HepG2 (cell line): ENCODE data around the gene CLASP1. TPM values are rescaled to one million over a fixed set of nuclear protein-coding genes. Genes with fewer than 3 reads are reported as not detected.

ENCODE experiments used
- ATAC-seq: fragments of 200-7000 bp; cut with Tn5 transposase; 3 replicates; pipeline ENCODE4 v1.9.1; 2020; ENCODE audit warnings: mild to moderate bottlenecking, moderate library complexity
- BruUV-seq: library from RNA; stranded (reverse); fragments of 400-500 nt; replicated peaks from 2 replicates; lab custom pipeline; 2021; lab: Mats Ljungman, UMichigan
- CTCF ChIA-PET: fragments of 300-600 bp; formaldehyde crosslinking; extraction: SDS; loops from one replicate; lab custom pipeline; 2021; ENCODE audit warnings: low total read pairs, inconsistent platforms, low intra/inter-chr PET ratio; lab: Yijun Ruan, JAX
- POLR2A ChIA-PET: fragments of 350-600 bp; sonication (Branson Sonifier 250); formaldehyde crosslinking; loops from one replicate; lab custom pipeline; 2020; ENCODE audit warnings: antibody characterized with exemption, inconsistent platforms; lab: Yijun Ruan, JAX
- DNase-seq: peaks from one replicate; pipeline ENCODE4 v3.0.0-alpha.2; 2015; ENCODE audit warnings: low spot score
- FAIRE-seq: peaks from 3 replicates; lab custom pipeline; 2011; peaks lifted over from hg19 to GRCh38; lab: Jason Lieb, UNC
- H2AFZ ChIP-seq: one replicate; pipeline ENCODE4 v1.6.1; 2011; ENCODE audit warnings: low read length, inconsistent platforms
- H3K27ac ChIP-seq: fragments of 300-600 bp; 3 replicates; pipeline ENCODE4 v1.8.0; 2011; ENCODE audit warnings: mixed run types, mild to moderate bottlenecking, mixed read lengths, low read length, inconsistent platforms; ENCODE audit not compliant: insufficient read depth; ENCODE audit errors: extremely low read length
- H3K27me3 ChIP-seq, 2 experiments: fragments of 200-600 bp in 1 of 2; 2 replicates in 1 of 2; 3 replicates in 1 of 2; pipeline versions ENCODE4 v1.6.0 to v1.8.0; 2011; ENCODE audit warnings: low read length in 2 of 2, mild to moderate bottlenecking in 2 of 2, moderate library complexity in 2 of 2, inconsistent platforms in 1 of 2; ENCODE audit not compliant: insufficient read depth in 2 of 2, control insufficient read depth in 1 of 2
- H3K36me3 ChIP-seq, 2 experiments: fragments of 200-600 bp in 1 of 2; replicated peaks in 1 of 2; 2 replicates in 1 of 2; 3 replicates in 1 of 2; pipeline versions ENCODE4 v1.5.1 to v1.8.0; 2011; ENCODE audit warnings: low read length in 2 of 2, inconsistent platforms in 1 of 2; ENCODE audit not compliant: insufficient read depth in 2 of 2, control insufficient read depth in 1 of 2
- H3K4me1 ChIP-seq: 2 replicates; pipeline ENCODE4 v1.5.1; 2012; ENCODE audit warnings: low read length, inconsistent platforms; ENCODE audit not compliant: insufficient read depth
- H3K4me2 ChIP-seq: 2 replicates; pipeline ENCODE4 v1.6.0; 2011; ENCODE audit warnings: low read depth, low read length, inconsistent platforms
- H3K4me3 ChIP-seq, 3 experiments: fragments of 200-600 bp in 1 of 3; sonication (generic), shearing (Covaris generic) in 1 of 3; replicated peaks in 1 of 3; 2 replicates each; pipeline ENCODE4 v1.5.1; 2011 to 2016; ENCODE audit warnings: low read length in 3 of 3, inconsistent platforms in 2 of 3, low read depth in 2 of 3, mild to moderate bottlenecking in 2 of 3, control low read depth in 1 of 3, mixed read lengths in 1 of 3; ENCODE audit not compliant: insufficient read depth in 1 of 3
- H3K79me2 ChIP-seq: one replicate; pipeline ENCODE4 v1.6.1; 2011; ENCODE audit warnings: low read length, inconsistent platforms; ENCODE audit not compliant: insufficient read depth
- H3K9ac ChIP-seq: 2 replicates; pipeline ENCODE4 v1.6.0; 2011; ENCODE audit warnings: mild to moderate bottlenecking, low read depth, low read length, inconsistent platforms; ENCODE audit not compliant: insufficient read depth
- H3K9me3 ChIP-seq: 2 replicates; pipeline ENCODE4 v1.5.1; 2012; ENCODE audit warnings: mild to moderate bottlenecking, low read length
- H4K20me1 ChIP-seq: 2 replicates; pipeline ENCODE4 v1.6.0; 2011; ENCODE audit warnings: inconsistent platforms, mild to moderate bottlenecking, low read length, moderate library complexity; ENCODE audit not compliant: insufficient read depth
- FOXA3 ChIP-seq: IDR thresholded peaks from 2 replicates; pipeline ENCODE4 v1.6.1; 2016; ENCODE audit warnings: missing genetic modification reagents, missing compliant biosample characterization
- KLF9 ChIP-seq: IDR thresholded peaks from 2 replicates; pipeline ENCODE4 v1.6.1; 2016; ENCODE audit warnings: low read depth
- NFATC3 ChIP-seq: sonication (generic); formaldehyde crosslinking; IDR thresholded peaks from 2 replicates; pipeline ENCODE4 v1.5.1; 2020; ENCODE audit warnings: mild to moderate bottlenecking, missing genetic modification reagents
- NFIB ChIP-seq: sonication (generic); formaldehyde crosslinking; IDR thresholded peaks from 2 replicates; pipeline ENCODE4 v1.9.0; 2021; ENCODE audit warnings: missing genetic modification reagents, mild to moderate bottlenecking, borderline replicate concordance
- RBM22 ChIP-seq: fragments of 200-400 bp; formaldehyde crosslinking; optimal IDR thresholded peaks from 2 replicates; pipeline ENCODE3; 2017; ENCODE audit warnings: mild to moderate bottlenecking, low read length, moderate library complexity
- ZFX ChIP-seq: sonication (generic); formaldehyde crosslinking; IDR thresholded peaks from 2 replicates; pipeline ENCODE4 v1.4.0; 2020; ENCODE audit warnings: mild to moderate bottlenecking, low read depth, missing genetic modification reagents, moderate library complexity
- ZNF264 ChIP-seq: sonication (generic); formaldehyde crosslinking; IDR thresholded peaks from 2 replicates; pipeline ENCODE4 v1.4.0; 2020; ENCODE audit warnings: missing genetic modification reagents
- ZNF614 ChIP-seq: IDR thresholded peaks from 2 replicates; pipeline ENCODE4 v1.6.1; 2018; ENCODE audit warnings: missing biosample characterization, missing genetic modification reagents, inconsistent platforms, borderline replicate concordance
- ZNF703 ChIP-seq: sonication (generic); formaldehyde crosslinking; IDR thresholded peaks from 2 replicates; pipeline ENCODE4 v1.5.1; 2020; ENCODE audit warnings: missing genetic modification reagents, mild to moderate bottlenecking, moderate library complexity, borderline replicate concordance
- ZSCAN29 ChIP-seq: sonication (generic); formaldehyde crosslinking; conservative IDR thresholded peaks from 2 replicates; pipeline ENCODE4 v1.4.0; 2020; ENCODE audit warnings: mild to moderate bottlenecking, missing genetic modification reagents
- WGBS: methylation state at CpG from one replicate; pipeline ENCODE4 v1.1.6; 2017; ENCODE audit warnings: low lambda C conversion rate; 5-methylcytosine and 5-hydroxymethylcytosine counted together
- in situ Hi-C: cut with HindIII; loops from 2 replicates; pipeline ENCODE4 v1.10.0; 2017; ENCODE audit warnings: low pct_unique_long_range_greater_than_20kb; ENCODE audit not compliant: extremely low pct_ligation_motif_present
- intact Hi-C: fragments of 100-400 bp; cut with micrococcal nuclease; formaldehyde crosslinking; loops from one replicate; pipeline ENCODE4 v1.10.0; 2022; ENCODE audit not compliant: unreplicated experiment
- polyA plus RNA-seq, 8 experiments: library from polyadenylated mRNA; depleted of rRNA in 3 of 8; stranded (reverse) in 7 of 8; unstranded in 1 of 8; fragments of >200 nt; fragmentation: Illumina TruSeq in 4 of 8; extraction: Trizol in 4 of 8; gene quantifications; 2 replicates each; pipeline versions ENCODE4 v1.2.1 to v1.2.3, GENCODE V29; 2011 to 2016; ENCODE audit warnings: low read depth in 4 of 8, missing spikeins in 1 of 8, mixed read lengths in 1 of 8; ENCODE audit not compliant: insufficient read depth in 1 of 8
- total RNA-seq, 5 experiments: library from RNA; depleted of rRNA; stranded (reverse); fragments of >200 nt; fragmentation: Illumina TruSeq; extraction: Trizol; gene quantifications; 2 replicates each; pipeline ENCODE4 v1.2.3, GENCODE V29; 2016; ENCODE audit warnings: low read depth in 1 of 5
- TF ChIP-seq, protein P1 (sequence below): sonication (generic); formaldehyde crosslinking; IDR thresholded peaks from 2 replicates; pipeline ENCODE4 v1.5.0; 2020; ENCODE audit warnings: missing genetic modification reagents
- TF ChIP-seq, protein P2 (sequence below): sonication (generic); formaldehyde crosslinking; IDR thresholded peaks from 2 replicates; pipeline ENCODE4 v1.5.0; 2020; ENCODE audit warnings: missing genetic modification reagents, mild to moderate bottlenecking, borderline replicate concordance
- TF ChIP-seq, protein P3 (sequence below): sonication (generic); formaldehyde crosslinking; IDR thresholded peaks from 2 replicates; pipeline ENCODE4 v1.5.1; 2020; ENCODE audit warnings: missing genetic modification reagents, mild to moderate bottlenecking, borderline replicate concordance

The CLASP1 gene
- total and polyA plus RNA-seq, 2 of the 13 experiments (the other 11 are each of a cell fraction or from before 2014, with no cell fraction given): 11.7 to 47.9 TPM

DNA sequence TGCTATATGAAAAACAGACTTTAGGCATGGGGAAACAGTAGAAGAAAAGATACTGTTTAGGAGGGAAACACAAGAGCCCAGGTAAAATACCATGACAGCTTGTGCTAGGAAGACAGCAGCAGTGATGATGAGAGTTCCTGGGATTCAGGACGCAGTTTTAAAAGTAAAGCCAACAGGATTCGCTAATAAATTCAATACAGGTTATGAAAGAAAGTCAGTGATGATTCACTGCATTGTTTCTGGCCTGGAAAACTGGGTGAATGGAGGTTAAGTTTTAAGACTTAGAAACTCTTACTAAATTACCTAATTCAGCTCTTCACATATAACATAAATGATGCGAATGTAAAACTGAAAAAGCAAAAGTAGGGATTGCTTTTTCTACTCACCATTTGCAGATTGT, 146.5 kb downstream of the CLASP1 start (continued):
- TF ChIP-seq, protein P1, sequence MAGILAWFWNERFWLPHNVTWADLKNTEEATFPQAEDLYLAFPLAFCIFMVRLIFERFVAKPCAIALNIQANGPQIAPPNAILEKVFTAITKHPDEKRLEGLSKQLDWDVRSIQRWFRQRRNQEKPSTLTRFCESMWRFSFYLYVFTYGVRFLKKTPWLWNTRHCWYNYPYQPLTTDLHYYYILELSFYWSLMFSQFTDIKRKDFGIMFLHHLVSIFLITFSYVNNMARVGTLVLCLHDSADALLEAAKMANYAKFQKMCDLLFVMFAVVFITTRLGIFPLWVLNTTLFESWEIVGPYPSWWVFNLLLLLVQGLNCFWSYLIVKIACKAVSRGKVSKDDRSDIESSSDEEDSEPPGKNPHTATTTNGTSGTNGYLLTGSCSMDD (CRISPR knock-in tag): no peak
- TF ChIP-seq KLF9 (CRISPR knock-in tag) (no peak), ZNF614 (CRISPR knock-in tag) (no peak), NFATC3 (CRISPR knock-in tag) (no peak), NFIB (CRISPR knock-in tag) (no peak)
- TF ChIP-seq, all 625 proteins: peak for 0

DNA sequence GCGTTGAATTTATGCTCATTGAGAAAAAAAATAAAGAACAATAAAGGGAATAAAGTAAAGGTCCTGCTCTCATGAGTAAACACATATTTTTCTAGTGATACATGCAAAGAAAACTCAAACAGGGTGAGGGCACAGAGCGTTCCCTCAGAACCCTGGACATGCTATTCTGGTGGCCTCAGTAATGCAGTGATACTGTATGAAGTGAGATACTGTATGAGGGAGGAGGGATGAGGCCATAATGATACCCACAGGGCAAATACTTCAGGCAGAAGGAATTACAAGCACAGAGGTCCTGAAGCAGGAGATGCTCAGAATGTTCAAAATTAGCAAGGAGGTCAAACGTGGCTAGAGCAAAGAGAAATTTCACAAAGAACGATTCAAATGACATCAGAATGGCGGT, 147.0 kb downstream of the CLASP1 start:
- no peak overlapping the region for H3K27ac ChIP-seq
- H3K4me1 ChIP-seq: peaks cover 8% of the 10 kb centered on the region; the same call in 1 of the 2 replicates
- no peak overlapping the region for H3K4me2 ChIP-seq
- POLR2A ChIA-PET: no interaction called here
- ATAC-seq: no peak
- no TSS peak for BruUV-seq
- no peaks in the 10 kb centered on the region; the same call in 1 of the 2 replicates for H4K20me1 ChIP-seq
- CTCF ChIA-PET: no interaction called here
- in situ Hi-C loops (no loop called here), intact Hi-C loops (no loop called here)
- H2AFZ ChIP-seq: no peak overlapping the region
- DNase-seq: no peak
- H3K9ac ChIP-seq: no peak overlapping the region
- peaks cover 6% of the 10 kb centered on the region for H3K79me2 ChIP-seq
- 96% methylated on average over 5 of the region's 5 CpGs for WGBS
- peaks cover 8 to 61% of the 10 kb centered on the region in 2 experiments for H3K36me3 ChIP-seq
- FAIRE-seq: no peak
- no peaks in the 10 kb centered on the region for H3K27me3 ChIP-seq
- peaks cover 15% of the 10 kb centered on the region; the same call in 1 of the 2 replicates for H3K9me3 ChIP-seq
- no peak overlapping the region for H3K4me3 ChIP-seq
- no peak for TF ChIP-seq FOXA3 (CRISPR knock-in tag)
- TF ChIP-seq ZNF703 (CRISPR knock-in tag): no peak
- TF ChIP-seq ZNF264 (CRISPR knock-in tag): no peak
- no peak for TF ChIP-seq ZFX (CRISPR knock-in tag)
- TF ChIP-seq, protein P2, sequence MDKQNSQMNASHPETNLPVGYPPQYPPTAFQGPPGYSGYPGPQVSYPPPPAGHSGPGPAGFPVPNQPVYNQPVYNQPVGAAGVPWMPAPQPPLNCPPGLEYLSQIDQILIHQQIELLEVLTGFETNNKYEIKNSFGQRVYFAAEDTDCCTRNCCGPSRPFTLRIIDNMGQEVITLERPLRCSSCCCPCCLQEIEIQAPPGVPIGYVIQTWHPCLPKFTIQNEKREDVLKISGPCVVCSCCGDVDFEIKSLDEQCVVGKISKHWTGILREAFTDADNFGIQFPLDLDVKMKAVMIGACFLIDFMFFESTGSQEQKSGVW: no peak
- TF ChIP-seq RBM22: no peak
- TF ChIP-seq, protein P3, sequence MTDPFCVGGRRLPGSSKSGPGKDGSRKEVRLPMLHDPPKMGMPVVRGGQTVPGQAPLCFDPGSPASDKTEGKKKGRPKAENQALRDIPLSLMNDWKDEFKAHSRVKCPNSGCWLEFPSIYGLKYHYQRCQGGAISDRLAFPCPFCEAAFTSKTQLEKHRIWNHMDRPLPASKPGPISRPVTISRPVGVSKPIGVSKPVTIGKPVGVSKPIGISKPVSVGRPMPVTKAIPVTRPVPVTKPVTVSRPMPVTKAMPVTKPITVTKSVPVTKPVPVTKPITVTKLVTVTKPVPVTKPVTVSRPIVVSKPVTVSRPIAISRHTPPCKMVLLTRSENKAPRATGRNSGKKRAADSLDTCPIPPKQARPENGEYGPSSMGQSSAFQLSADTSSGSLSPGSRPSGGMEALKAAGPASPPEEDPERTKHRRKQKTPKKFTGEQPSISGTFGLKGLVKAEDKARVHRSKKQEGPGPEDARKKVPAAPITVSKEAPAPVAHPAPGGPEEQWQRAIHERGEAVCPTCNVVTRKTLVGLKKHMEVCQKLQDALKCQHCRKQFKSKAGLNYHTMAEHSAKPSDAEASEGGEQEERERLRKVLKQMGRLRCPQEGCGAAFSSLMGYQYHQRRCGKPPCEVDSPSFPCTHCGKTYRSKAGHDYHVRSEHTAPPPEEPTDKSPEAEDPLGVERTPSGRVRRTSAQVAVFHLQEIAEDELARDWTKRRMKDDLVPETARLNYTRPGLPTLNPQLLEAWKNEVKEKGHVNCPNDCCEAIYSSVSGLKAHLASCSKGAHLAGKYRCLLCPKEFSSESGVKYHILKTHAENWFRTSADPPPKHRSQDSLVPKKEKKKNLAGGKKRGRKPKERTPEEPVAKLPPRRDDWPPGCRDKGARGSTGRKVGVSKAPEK: no peak
- no peak for TF ChIP-seq ZSCAN29 (CRISPR knock-in tag)
